NCI-H1048 (cell line): Measurements from ENCODE around the gene GLI2.

Experiments
- DNase-seq: peaks from one replicate; lab custom pipeline; 2025; lab: John Stamatoyannopoulos, UW

Gene GLI2

GRCh38 chr2:120735746-120736170 is at the start of gene GLI2:
TSS of gene GLI2 (plus strand) at chr2:120735868. CDS start at chr2:120797321, 61,453 bp downstream.
- DNase-seq = peak; percentile 21

- no peak for DNase-seq
These were observed 49.7 kb upstream of the GLI2 start for GRCh38 chr2:120685974-120686297.

DNA sequence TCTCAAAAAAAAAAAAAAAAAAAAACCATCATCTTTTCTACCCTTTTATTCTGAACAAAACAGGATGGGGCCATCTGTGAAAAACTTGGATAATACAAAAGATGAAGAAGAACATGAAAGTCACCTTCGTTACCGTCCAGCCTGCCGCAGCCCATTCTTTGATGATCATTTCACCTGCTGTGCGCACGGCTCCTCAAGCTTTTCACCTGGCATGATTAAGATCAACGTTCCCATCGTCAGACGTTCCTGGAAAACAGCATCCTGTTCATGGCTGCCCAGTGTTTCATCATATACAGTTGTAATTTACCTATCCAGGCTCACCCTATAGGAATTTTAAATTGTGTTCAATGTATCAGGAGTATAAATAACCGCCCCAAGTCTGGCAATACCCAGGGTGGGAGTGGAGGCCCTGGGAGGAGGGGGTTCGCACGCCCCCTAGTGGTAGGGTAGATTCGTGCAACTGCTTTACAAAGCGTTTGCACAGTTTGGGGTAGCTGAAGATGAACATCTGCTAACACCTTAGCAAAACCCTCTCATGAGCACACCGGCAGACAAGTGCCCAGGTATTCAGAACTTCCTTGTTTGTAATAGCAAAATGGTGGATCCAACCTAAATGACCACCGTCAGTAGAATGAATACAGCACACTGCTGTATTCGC is 49.0 kb upstream of the GLI2 start:
- DNase-seq = no peak

DNA sequence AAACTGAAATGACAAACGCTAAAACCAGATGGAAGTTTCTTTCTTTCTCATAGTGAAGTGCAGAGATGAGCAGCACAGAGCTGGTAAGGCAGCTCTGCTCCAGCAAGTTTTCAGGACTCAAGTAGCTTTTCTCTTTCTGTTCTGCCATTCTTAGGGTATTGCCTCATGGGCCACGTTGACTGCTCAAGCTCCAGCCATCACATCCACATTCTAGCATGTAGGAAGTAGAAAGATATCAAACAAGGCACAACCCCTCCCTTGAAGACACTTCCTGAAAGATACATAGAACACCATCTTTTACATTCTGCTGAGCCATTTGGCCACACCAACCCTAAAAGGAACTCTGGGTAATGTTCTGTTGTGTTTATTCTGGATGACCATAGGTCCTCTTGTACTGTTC is 48.5 kb upstream of the GLI2 start:
- no peak for DNase-seq

DNA sequence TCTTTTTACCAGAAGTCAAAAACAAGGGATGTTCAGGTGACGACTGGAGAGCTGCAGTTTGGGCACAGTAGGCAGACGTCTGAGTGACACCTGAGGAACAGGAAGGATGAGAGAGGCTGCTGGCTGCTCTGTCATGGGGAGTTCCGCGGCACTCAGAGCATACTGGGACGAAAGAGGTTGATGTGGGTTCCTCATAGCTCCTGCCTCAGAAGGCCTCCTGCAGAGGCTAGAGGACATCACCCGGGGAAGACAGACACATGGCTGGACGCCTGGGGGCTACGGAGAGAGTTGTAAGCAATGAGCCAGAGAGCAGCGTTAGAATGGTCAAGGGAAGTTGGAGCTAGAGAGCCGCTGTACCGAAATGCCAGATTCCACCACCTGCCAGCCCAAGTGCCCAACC is 45.1 kb upstream of the GLI2 start:
- no peak for DNase-seq

- no peak for DNase-seq
These were observed 44.3 kb upstream of the GLI2 start for GRCh38 chr2:120691410-120691809.

DNA sequence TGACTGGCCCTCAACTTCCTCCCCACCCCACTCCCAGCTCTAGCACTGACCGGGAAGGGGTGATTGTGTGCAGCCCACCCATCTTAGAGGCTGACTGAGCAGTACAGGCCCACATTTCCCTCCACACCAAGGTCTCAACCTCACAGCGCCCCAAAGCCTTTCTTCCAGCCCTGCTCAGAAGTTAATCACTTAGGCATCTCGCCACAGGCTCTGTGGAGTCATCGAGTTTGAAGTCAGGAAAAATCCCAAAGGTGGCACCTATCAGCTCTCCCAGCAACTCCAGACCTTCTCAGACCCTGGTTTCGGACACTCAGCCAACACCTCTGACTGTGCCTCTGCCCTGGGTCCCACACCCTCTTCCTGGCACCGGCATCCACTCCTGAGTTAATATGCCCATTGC is 43.0 kb upstream of the GLI2 start:
- no peak for DNase-seq

- DNase-seq = no peak
These were observed 42.5 kb upstream of the GLI2 start for GRCh38 chr2:120693121-120693520.

GRCh38 chr2:120694034-120694433 is 41.6 kb upstream of the GLI2 start:
- no peak for DNase-seq

GRCh38 chr2:120697471-120697870 is 38.2 kb upstream of the GLI2 start:
- no peak for DNase-seq

DNA sequence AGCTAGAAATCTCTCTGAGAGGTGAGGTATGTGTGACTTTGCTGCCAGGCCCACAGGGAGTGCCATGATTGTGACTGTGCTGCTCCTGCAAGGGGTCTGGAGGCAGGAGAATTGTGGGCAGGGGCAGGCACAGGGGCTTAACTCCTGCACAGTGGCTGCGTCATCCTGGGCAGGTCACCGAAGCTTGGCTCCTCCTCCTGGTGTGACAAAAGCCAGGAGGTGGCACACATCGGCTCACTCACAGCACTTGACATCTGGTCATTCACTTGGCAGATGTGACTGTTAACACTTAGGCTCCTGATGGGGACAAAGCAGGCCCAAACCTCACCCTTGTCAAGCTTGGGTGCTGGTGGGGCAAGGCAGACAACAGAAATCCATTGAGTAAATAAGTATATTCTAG is 36.4 kb upstream of the GLI2 start:
- DNase-seq = no peak

DNA sequence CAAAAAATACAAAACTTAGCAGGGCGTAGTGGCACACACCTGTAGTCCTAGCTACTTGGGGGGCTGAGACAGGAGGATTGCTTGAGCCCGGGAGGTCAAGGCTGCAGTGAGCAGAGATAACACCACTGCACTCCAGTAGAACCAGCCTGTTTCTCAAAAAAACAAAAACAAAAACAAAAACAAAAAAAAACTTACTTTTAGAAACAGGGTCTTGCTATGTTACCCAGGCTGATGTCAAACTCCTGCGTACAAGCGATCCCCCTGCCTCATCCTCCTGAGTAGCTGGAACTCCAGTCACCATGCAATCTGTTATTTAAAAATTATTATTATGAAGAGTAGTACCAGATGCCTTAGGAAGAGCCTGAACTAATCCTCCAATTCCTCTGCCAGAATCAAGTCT is 35.0 kb upstream of the GLI2 start:
- no peak for DNase-seq

- no peak for DNase-seq
These were observed 34.6 kb upstream of the GLI2 start for GRCh38 chr2:120701096-120701495.

DNA sequence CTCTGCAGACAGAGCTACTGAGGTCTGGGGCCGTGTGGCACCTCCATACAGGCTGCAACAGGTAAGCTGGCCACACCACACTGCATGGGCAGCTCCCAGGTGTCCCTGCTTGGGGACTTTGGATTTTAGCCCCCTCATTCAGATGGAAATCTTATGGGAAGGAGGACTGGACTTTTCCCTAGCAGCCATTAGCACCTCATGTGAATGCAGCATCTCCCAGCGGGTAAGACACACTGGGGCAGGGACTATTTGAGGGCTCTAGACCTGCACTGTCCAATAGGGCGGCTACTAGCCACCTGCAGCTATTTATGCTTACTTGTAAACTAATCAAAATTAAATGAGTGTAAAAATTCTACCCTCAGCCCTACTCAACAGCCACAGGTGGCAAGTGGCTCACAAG is 34.2 kb upstream of the GLI2 start:
- no peak for DNase-seq

DNA sequence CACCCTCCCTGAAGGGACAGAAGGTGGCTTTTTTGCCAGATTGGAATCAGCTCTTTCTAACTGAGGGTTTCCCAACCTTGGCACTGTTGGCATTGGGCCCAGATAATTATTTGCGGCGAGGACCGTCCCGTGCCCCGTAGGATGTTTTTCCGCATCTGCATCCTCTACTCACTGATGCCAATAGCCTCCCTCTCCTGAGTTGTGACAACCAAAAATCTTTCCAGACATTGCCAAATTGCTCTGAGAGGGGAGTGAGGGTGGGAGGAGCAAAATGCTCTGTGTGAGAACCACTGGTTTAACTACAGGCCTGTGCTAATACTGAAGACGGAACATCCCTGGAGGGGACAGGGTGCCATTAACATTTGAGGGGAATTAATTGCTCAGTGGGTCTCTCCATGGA is 33.6 kb upstream of the GLI2 start:
- no peak for DNase-seq

DNA sequence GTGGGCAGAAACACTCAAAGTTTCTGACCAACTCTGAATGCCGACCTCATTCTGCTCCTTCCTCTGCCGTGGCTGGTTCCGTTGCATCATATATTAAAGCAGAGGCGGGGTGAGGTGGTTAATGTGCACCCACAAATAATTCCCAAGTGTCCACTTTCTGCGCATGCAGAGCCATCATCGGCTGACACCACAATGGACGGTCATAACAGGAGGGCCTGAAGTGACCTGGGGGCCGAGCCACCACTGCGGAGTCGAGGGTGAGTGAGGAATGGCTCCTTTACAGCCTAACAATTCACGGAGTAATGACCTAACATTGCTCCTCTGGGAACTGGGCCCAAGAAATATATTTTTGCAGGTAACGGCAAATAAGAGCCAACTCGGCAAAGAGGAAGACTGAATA is 32.9 kb upstream of the GLI2 start:
- DNase-seq = no peak

- no peak for DNase-seq
These were observed 32.2 kb upstream of the GLI2 start for GRCh38 chr2:120703330-120703994.

GRCh38 chr2:120704696-120705095 is 31.0 kb upstream of the GLI2 start:
- DNase-seq = no peak

DNA sequence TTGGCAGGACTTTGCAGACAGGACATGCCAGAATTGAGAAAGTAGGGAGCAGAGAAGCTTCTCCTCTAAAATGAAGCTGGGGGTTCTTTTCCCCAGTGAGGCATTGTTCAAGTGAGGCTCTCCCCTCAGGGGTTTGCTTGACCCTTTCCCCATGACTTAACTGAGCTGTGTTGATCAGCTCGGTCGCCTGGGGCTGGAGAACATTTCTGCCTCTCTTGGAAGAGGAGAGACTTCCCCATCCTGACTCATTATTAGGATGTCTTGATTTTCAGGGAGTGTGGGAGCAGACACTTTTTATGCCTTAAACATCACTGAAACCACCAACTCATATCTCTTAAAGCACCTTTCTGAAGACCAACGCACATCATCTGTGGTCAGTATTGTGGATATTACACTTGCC is 27.9 kb upstream of the GLI2 start:
- no peak for DNase-seq

- no peak for DNase-seq
These were observed 26.6 kb upstream of the GLI2 start for GRCh38 chr2:120708944-120709607.

DNA sequence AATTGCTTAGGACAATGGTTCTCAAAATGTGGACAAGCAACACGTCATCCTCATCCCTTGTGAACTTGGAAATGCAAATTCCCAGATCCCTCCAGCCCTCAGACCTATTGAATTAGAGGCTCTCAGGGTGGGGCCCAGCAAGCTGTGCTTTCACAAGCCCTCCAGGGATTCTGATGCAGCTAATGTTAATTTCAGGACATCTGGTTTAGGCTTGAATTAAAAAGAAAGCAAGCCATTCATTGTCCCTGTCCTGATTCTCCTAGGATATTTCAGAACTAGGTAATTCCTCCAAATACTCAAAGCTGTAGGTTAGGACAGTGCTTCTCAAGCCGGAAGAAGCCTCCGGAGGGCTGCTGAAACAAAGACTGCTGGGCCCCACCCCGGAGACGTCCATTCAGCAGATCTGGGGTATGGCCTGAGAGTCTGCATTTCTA is 26.0 kb upstream of the GLI2 start:
- DNase-seq = no peak

GRCh38 chr2:120710256-120710655 is 25.4 kb upstream of the GLI2 start:
- DNase-seq = no peak

DNA sequence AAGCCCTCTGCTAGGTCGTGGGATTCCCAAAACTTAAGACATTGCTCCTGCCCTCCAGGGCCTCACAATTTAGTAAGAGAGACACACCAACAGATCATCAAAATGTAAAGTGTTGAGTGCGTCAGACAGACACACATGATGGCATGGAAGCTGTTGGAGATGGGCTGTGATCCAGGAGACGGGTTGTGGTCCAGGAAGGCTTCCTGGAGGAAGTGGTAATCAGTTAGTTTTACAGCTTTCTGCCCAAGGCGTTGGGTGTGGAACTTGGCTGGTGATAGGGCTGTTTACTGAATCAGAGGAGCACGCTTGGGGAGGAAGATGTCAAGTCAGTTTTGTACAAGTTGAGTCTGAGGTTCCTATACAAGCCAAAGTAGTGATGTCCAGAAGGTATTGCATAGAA is 24.0 kb upstream of the GLI2 start:
- no peak for DNase-seq
